HCT116 (cell line): ENCODE data around the gene C21orf91.

ENCODE experiments used
- CBX3 ChIP-seq: IDR thresholded peaks from 2 replicates; pipeline ENCODE4 v1.6.1; 2012; ENCODE audit warnings: low read depth
- CEBPB ChIP-seq: IDR thresholded peaks from 2 replicates; pipeline ENCODE4 v1.6.1; 2012; ENCODE audit warnings: low read depth
- EZH2 ChIP-seq: fragments of 200-600 bp; sonication (generic); IDR thresholded peaks from 2 replicates; pipeline ENCODE4 v1.6.1; 2017; ENCODE audit warnings: antibody characterized with exemption, mixed run types
- EZH2phosphoT487 ChIP-seq: fragments of 200-600 bp; IDR thresholded peaks from 2 replicates; pipeline ENCODE4 v1.6.1; 2018; ENCODE audit warnings: antibody characterized with exemption, borderline replicate concordance
- JUND ChIP-seq: IDR thresholded peaks from 2 replicates; pipeline ENCODE4 v1.6.1; 2012
- POLR2A ChIP-seq: IDR thresholded peaks from 2 replicates; pipeline ENCODE4 v1.7.0; 2011; ENCODE audit warnings: borderline replicate concordance; ENCODE audit not compliant: insufficient read depth, insufficient read length; ENCODE audit errors: extremely low read depth
- POLR2AphosphoS5 ChIP-seq: IDR thresholded peaks from 2 replicates; pipeline ENCODE4 v1.6.1; 2011; ENCODE audit warnings: mild to moderate bottlenecking, low read depth, low read length, moderate library complexity
- RAD21 ChIP-seq: IDR thresholded peaks from 2 replicates; pipeline ENCODE4 v1.6.1; 2012; ENCODE audit warnings: low read depth, mild to moderate bottlenecking
- SIN3A ChIP-seq: IDR thresholded peaks from 2 replicates; pipeline ENCODE4 v1.6.1; 2012; ENCODE audit warnings: low read depth
- YY1 ChIP-seq: IDR thresholded peaks from 2 replicates; pipeline ENCODE4 v1.6.1; 2011; ENCODE audit warnings: low read length, low read depth, moderate library complexity, mild to moderate bottlenecking; ENCODE audit not compliant: insufficient replicate concordance; ENCODE audit errors: extremely low read depth
- TF ChIP-seq, protein P1 (sequence below), 3 experiments: fragments of 200-600 bp in 1 of 3; sonication (generic) in 1 of 3; IDR thresholded peaks in 2 of 3; conservative IDR thresholded peaks in 1 of 3; 2 replicates each; pipeline ENCODE4 v1.5.1; 2012 to 2017; ENCODE audit warnings: low read depth in 2 of 3, low read length in 2 of 3, antibody characterized with exemption in 1 of 3, borderline replicate concordance in 1 of 3, control low read depth in 1 of 3, mild to moderate bottlenecking in 1 of 3, mixed read lengths in 1 of 3, mixed run types in 1 of 3, moderate library complexity in 1 of 3; ENCODE audit not compliant: insufficient read depth in 1 of 3
- TF ChIP-seq, protein P2 (sequence below): IDR thresholded peaks from 2 replicates; pipeline ENCODE4 v1.6.1; 2011; ENCODE audit warnings: mild to moderate bottlenecking, low read length, moderate library complexity; ENCODE audit not compliant: insufficient replicate concordance; ENCODE audit errors: extremely low read depth
- TF ChIP-seq, protein P3 (sequence below): IDR thresholded peaks from 2 replicates; pipeline ENCODE4 v1.6.1; 2012

GRCh38 chr21:17742181-17742580 is 77.0 kb downstream of the C21orf91 start:
- TF ChIP-seq POLR2A: no peak
- TF ChIP-seq POLR2AphosphoS5: no peak
- TF ChIP-seq, protein P1, sequence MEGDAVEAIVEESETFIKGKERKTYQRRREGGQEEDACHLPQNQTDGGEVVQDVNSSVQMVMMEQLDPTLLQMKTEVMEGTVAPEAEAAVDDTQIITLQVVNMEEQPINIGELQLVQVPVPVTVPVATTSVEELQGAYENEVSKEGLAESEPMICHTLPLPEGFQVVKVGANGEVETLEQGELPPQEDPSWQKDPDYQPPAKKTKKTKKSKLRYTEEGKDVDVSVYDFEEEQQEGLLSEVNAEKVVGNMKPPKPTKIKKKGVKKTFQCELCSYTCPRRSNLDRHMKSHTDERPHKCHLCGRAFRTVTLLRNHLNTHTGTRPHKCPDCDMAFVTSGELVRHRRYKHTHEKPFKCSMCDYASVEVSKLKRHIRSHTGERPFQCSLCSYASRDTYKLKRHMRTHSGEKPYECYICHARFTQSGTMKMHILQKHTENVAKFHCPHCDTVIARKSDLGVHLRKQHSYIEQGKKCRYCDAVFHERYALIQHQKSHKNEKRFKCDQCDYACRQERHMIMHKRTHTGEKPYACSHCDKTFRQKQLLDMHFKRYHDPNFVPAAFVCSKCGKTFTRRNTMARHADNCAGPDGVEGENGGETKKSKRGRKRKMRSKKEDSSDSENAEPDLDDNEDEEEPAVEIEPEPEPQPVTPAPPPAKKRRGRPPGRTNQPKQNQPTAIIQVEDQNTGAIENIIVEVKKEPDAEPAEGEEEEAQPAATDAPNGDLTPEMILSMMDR (IDR thresholded peaks at IDR 0.05 in 2 of 3, conservative IDR thresholded peaks at IDR 0.05 in 1 of 3; ENCODE audit: borderline replicate concordance in 1 of 3, insufficient read depth in 1 of 3, low read depth in 2 of 3, low read length in 2 of 3): no peak
- TF ChIP-seq EZH2: no peak
- no peak for TF ChIP-seq EZH2phosphoT487
- TF ChIP-seq YY1: no peak
- no peak for TF ChIP-seq CEBPB
- TF ChIP-seq, protein P2, sequence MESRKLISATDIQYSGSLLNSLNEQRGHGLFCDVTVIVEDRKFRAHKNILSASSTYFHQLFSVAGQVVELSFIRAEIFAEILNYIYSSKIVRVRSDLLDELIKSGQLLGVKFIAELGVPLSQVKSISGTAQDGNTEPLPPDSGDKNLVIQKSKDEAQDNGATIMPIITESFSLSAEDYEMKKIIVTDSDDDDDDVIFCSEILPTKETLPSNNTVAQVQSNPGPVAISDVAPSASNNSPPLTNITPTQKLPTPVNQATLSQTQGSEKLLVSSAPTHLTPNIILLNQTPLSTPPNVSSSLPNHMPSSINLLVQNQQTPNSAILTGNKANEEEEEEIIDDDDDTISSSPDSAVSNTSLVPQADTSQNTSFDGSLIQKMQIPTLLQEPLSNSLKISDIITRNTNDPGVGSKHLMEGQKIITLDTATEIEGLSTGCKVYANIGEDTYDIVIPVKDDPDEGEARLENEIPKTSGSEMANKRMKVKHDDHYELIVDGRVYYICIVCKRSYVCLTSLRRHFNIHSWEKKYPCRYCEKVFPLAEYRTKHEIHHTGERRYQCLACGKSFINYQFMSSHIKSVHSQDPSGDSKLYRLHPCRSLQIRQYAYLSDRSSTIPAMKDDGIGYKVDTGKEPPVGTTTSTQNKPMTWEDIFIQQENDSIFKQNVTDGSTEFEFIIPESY: no peak
- TF ChIP-seq CBX3: no peak
- no peak for TF ChIP-seq JUND
- TF ChIP-seq RAD21: no peak
- no peak for TF ChIP-seq SIN3A
- TF ChIP-seq, protein P3, sequence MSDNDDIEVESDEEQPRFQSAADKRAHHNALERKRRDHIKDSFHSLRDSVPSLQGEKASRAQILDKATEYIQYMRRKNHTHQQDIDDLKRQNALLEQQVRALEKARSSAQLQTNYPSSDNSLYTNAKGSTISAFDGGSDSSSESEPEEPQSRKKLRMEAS: no peak
